Neural progenitor cell (in vitro differentiated cells): ENCODE results near the gene NSUN2. TPM values are rescaled to one million over a fixed set of nuclear protein-coding genes. Genes with fewer than 3 reads are reported as not detected.

Experiments used
- DNase-seq: peaks from one replicate; pipeline ENCODE4 v3.0.0-alpha.2; 2016; ENCODE audit warnings: low spot score
- H2AFZ ChIP-seq: fragments of 200-600 bp; sonication (generic); replicated peaks from 2 replicates; pipeline ENCODE4 v1.6.1; 2016; ENCODE audit warnings: antibody characterized with exemption
- H3F3A ChIP-seq: fragments of 200-600 bp; sonication (generic); 2 replicates; pipeline ENCODE4 v1.6.1; 2016; ENCODE audit warnings: antibody characterized with exemption, low read depth
- H3K27ac ChIP-seq: fragments of 200-600 bp; sonication (generic); 2 replicates; pipeline ENCODE4 v1.5.1; 2016; ENCODE audit warnings: mild to moderate bottlenecking
- H3K27me3 ChIP-seq: fragments of 200-600 bp; sonication (generic); 2 replicates; pipeline ENCODE4 v1.6.1; 2016; ENCODE audit warnings: mild to moderate bottlenecking, moderate library complexity
- H3K36me3 ChIP-seq: fragments of 200-600 bp; sonication (generic); 2 replicates; pipeline ENCODE4 v1.5.1; 2016
- H3K4me1 ChIP-seq: fragments of 200-600 bp; sonication (generic); 2 replicates; pipeline ENCODE4 v1.6.1; 2016; ENCODE audit warnings: mixed run types
- H3K4me2 ChIP-seq: fragments of 200-600 bp; sonication (generic); 2 replicates; pipeline ENCODE4 v1.6.1; 2016
- H3K4me3 ChIP-seq: fragments of 200-600 bp; sonication (generic); 2 replicates; pipeline ENCODE4 v1.5.1; 2016
- H3K79me2 ChIP-seq: fragments of 200-600 bp; sonication (generic); 2 replicates; pipeline ENCODE4 v1.6.1; 2016; ENCODE audit warnings: low read depth
- H3K9ac ChIP-seq: fragments of 200-600 bp; sonication (generic); 2 replicates; pipeline ENCODE4 v1.6.1; 2016
- H3K9me3 ChIP-seq: fragments of 200-600 bp; sonication (generic); 2 replicates; pipeline ENCODE4 v1.5.1; 2016; ENCODE audit warnings: low read depth
- H4K20me1 ChIP-seq: fragments of 200-600 bp; sonication (generic); 2 replicates; pipeline ENCODE4 v1.6.1; 2016; ENCODE audit warnings: low read depth
- H3K27ac Mint-ChIP-seq: 3 replicates; pipeline ENCODE4 v1.8.0; 2021; ENCODE audit warnings: mixed read lengths
- H3K27me3 Mint-ChIP-seq: 2 replicates; pipeline ENCODE4 v1.8.0; 2022; ENCODE audit warnings: low read depth, mild to moderate bottlenecking, inconsistent platforms, moderate library complexity, mixed read lengths; ENCODE audit not compliant: insufficient read depth
- H3K36me3 Mint-ChIP-seq: 3 replicates; pipeline ENCODE4 v1.8.0; 2021; ENCODE audit warnings: mixed read lengths
- H3K4me1 Mint-ChIP-seq: 3 replicates; pipeline ENCODE4 v1.8.0; 2021; ENCODE audit warnings: mixed read lengths
- H3K4me3 Mint-ChIP-seq: 3 replicates; pipeline ENCODE4 v1.8.0; 2021; ENCODE audit warnings: mild to moderate bottlenecking, moderate library complexity, mixed read lengths
- H3K9me3 Mint-ChIP-seq: 3 replicates; pipeline ENCODE4 v1.8.0; 2020; ENCODE audit warnings: mixed read lengths
- CTCF ChIP-seq: fragments of 200-600 bp; sonication (generic); IDR thresholded peaks from 2 replicates; pipeline ENCODE4 v1.5.1; 2017; ENCODE audit warnings: antibody characterized with exemption, mild to moderate bottlenecking
- EZH2 ChIP-seq: fragments of 200-600 bp; sonication (generic); IDR thresholded peaks from 2 replicates; pipeline ENCODE4 v1.6.1; 2017; ENCODE audit warnings: antibody characterized with exemption, mild to moderate bottlenecking, moderate library complexity
- EZH2phosphoT487 ChIP-seq: fragments of 200-600 bp; sonication (generic); IDR thresholded peaks from 2 replicates; pipeline ENCODE4 v1.6.1; 2017; ENCODE audit warnings: antibody characterized with exemption
- total RNA-seq: library from RNA; depleted of rRNA; stranded (reverse); fragments of >200 nt; gene quantifications from 2 replicates; pipeline ENCODE4 v1.2.3, GENCODE V29; 2015; ENCODE audit warnings: low replicate concordance

NSUN2 gene
- total RNA-seq, 1 donor from 2014 or later: 65.4 TPM

- peaks cover 55% of the 10 kb centered on the region for H3K27me3 ChIP-seq
- no peak overlapping the region for H3K27ac ChIP-seq
- Mint-ChIP-seq H3K4me3 (peak overlapping the region; percentile 24), H3K4me1 (peaks cover 6% of the 10 kb centered on the region), H3K9me3 (peaks cover 6% of the 10 kb centered on the region), H3K27ac (no peak overlapping the region), H3K27me3 (peaks cover 29% of the 10 kb centered on the region), H3K36me3 (no peaks in the 10 kb centered on the region)
- no peaks in the 10 kb centered on the region for H4K20me1 ChIP-seq
- H2AFZ ChIP-seq: no peak overlapping the region
- no peak overlapping the region for H3K4me3 ChIP-seq
- no peaks in the 10 kb centered on the region for H3K9me3 ChIP-seq
- H3K4me2 ChIP-seq: no peak overlapping the region
- no peak overlapping the region for H3K9ac ChIP-seq
- H3K79me2 ChIP-seq: no peaks in the 10 kb centered on the region
- no peaks in the 10 kb centered on the region for H3K4me1 ChIP-seq
- no peaks in the 10 kb centered on the region for H3K36me3 ChIP-seq
- TF ChIP-seq EZH2 (no peak), CTCF (no peak), EZH2phosphoT487 (no peak)
- no peak for DNase-seq
- H3F3A ChIP-seq: no peaks in the 10 kb centered on the region
Observed at GRCh38 chr5:6581559-6582426, 51.1 kb downstream of the NSUN2 start.

GRCh38 chr5:6581090-6581489 lies 51.8 kb downstream of the NSUN2 start:
- H3F3A ChIP-seq: no peaks in the 10 kb centered on the region
- H3K4me3 Mint-ChIP-seq: no peak overlapping the region
- no peaks in the 10 kb centered on the region for H3K36me3 ChIP-seq
- no peaks in the 10 kb centered on the region for H3K79me2 ChIP-seq
- H3K4me2 ChIP-seq: no peak overlapping the region
- no peak overlapping the region for H3K9ac ChIP-seq
- H3K27me3 Mint-ChIP-seq: peaks cover 32% of the 10 kb centered on the region
- no peak overlapping the region for H3K27ac ChIP-seq
- no peak overlapping the region for H3K27ac Mint-ChIP-seq
- H3K36me3 Mint-ChIP-seq: no peaks in the 10 kb centered on the region
- peaks cover 55% of the 10 kb centered on the region for H3K27me3 ChIP-seq
- no peaks in the 10 kb centered on the region for H3K9me3 ChIP-seq
- no peaks in the 10 kb centered on the region for H4K20me1 ChIP-seq
- peaks cover 6% of the 10 kb centered on the region for H3K4me1 Mint-ChIP-seq
- H3K4me1 ChIP-seq: no peaks in the 10 kb centered on the region
- DNase-seq: no peak
- H3K4me3 ChIP-seq: no peak overlapping the region
- TF ChIP-seq EZH2phosphoT487 (no peak), EZH2 (no peak), CTCF (no peak)
- no peak overlapping the region for H2AFZ ChIP-seq
- H3K9me3 Mint-ChIP-seq: peaks cover 6% of the 10 kb centered on the region

GRCh38 chr5:6579535-6579934 lies 53.3 kb downstream of the NSUN2 start:
- Histone ChIP-seq H3K4me2 (no peak overlapping the region), H3K9ac (no peak overlapping the region), H4K20me1 (no peaks in the 10 kb centered on the region), H3K27ac (no peak overlapping the region), H3K27me3 (peaks cover 39% of the 10 kb centered on the region), H3K36me3 (no peaks in the 10 kb centered on the region), H3K4me1 (no peaks in the 10 kb centered on the region), H3F3A (no peaks in the 10 kb centered on the region), H3K9me3 (no peaks in the 10 kb centered on the region), H3K4me3 (no peak overlapping the region), H3K79me2 (no peaks in the 10 kb centered on the region), H2AFZ (no peak overlapping the region)
- TF ChIP-seq EZH2phosphoT487 (no peak), EZH2 (no peak), CTCF (no peak)
- Mint-ChIP-seq H3K27me3 (peaks cover 30% of the 10 kb centered on the region), H3K27ac (no peak overlapping the region), H3K9me3 (peaks cover 6% of the 10 kb centered on the region), H3K36me3 (no peaks in the 10 kb centered on the region), H3K4me1 (peaks cover 11% of the 10 kb centered on the region), H3K4me3 (no peak overlapping the region)
- no peak for DNase-seq
